Esophagus squamous epithelium (tissue), 5 donors: ENCODE data around the gene GDI2. TPM values are rescaled to one million over a fixed set of nuclear protein-coding genes. Genes with fewer than 3 reads are reported as not detected.

Experiments
- DNase-seq: peaks from one replicate; lab custom pipeline; 2025; lab: John Stamatoyannopoulos, UW
- H3K27ac ChIP-seq, 4 donors: fragments of 200-600 bp; sonication (generic); one replicate each; pipeline ENCODE4 v1.5.1; 2016 to 2019; ENCODE audit warnings: mild to moderate bottlenecking in 1 of 4
- H3K27me3 ChIP-seq, 4 donors: fragments of 200-600 bp; sonication (generic); 1 replicate in 3 of 4; 2 replicates in 1 of 4; pipeline versions ENCODE4 v1.5.1 to v1.6.0; 2017 to 2021; ENCODE audit warnings: antibody characterized with exemption in 1 of 4
- H3K36me3 ChIP-seq, 3 donors: fragments of 200-600 bp; sonication (generic); one replicate each; pipeline ENCODE4 v1.5.1; 2016 to 2019
- H3K4me1 ChIP-seq, 3 donors: fragments of 200-600 bp; sonication (generic); one replicate each; pipeline ENCODE4 v1.5.1; 2017 to 2019
- H3K4me3 ChIP-seq, 4 donors: fragments of 200-600 bp; sonication (generic); 1 replicate in 3 of 4; 2 replicates in 1 of 4; pipeline ENCODE4 v1.5.1; 2016 to 2019; ENCODE audit warnings: mild to moderate bottlenecking in 2 of 4, moderate library complexity in 1 of 4
- H3K9me3 ChIP-seq, 3 donors: fragments of 200-600 bp; sonication (generic); one replicate each; pipeline ENCODE4 v1.5.1; 2016 to 2019
- CTCF ChIP-seq, 6 experiments: fragments of 450-650 bp in 4 of 6; fragments of 200-600 bp in 2 of 6; sonication (generic) in 2 of 6; IDR thresholded peaks; one replicate each; pipeline ENCODE4 v1.5.1; 2016 to 2019; ENCODE audit warnings: antibody characterized with exemption in 6 of 6, mild to moderate bottlenecking in 4 of 6, moderate library complexity in 4 of 6
- POLR2A ChIP-seq, 4 donors: fragments of 450-650 bp; IDR thresholded peaks; one replicate each; pipeline ENCODE4 v1.6.1; 2017; ENCODE audit warnings: antibody characterized with exemption in 4 of 4, mild to moderate bottlenecking in 4 of 4, moderate library complexity in 3 of 4
- WGBS, 2 donors: methylation state at CpG; one replicate each; pipeline ENCODE4 v1.1.5; 2018; 5-methylcytosine and 5-hydroxymethylcytosine counted together
- intact Hi-C: fragments of 100-400 bp; cut with DNase I; formaldehyde crosslinking; loops from one replicate; pipeline ENCODE4 v1.15.0; 2022
- total RNA-seq, 4 donors: library from RNA; depleted of rRNA; stranded (reverse); fragments of >200 nt; gene quantifications; one replicate each; pipeline ENCODE4 v1.1.0, GENCODE V29; 2016
- donor health status: DM: yes; HTN: yes; CAD: no.

GDI2 gene
- total RNA-seq, 4 donors from 2014 or later, result 153 to 299 (median 257) TPM

- H3K36me3 ChIP-seq, result peaks cover 27 to 100% (median 29%) of the 10 kb centered on the region in 3 donors
- no peak overlapping the region for H3K4me3 ChIP-seq
- intact Hi-C loops, result no loop called here
- TF ChIP-seq CTCF (IDR thresholded peaks at IDR 0.05) (no peak), POLR2A (IDR thresholded peaks at IDR 0.05) (no peak)
- no peak overlapping the region for H3K27ac ChIP-seq
- DNase-seq, result no peak
- H3K27me3 ChIP-seq, result no peaks in the 10 kb centered on the region
- no peaks in the 10 kb centered on the region for H3K9me3 ChIP-seq
- no peaks in the 10 kb centered on the region for H3K4me1 ChIP-seq
- 87 to 88% methylated on average over 2 of the region's 2 CpGs for WGBS, 2 donors
Observed at GRCh38 chr10:5761220-5761619, 52.0 kb downstream of the GDI2 start.

GRCh38 chr10:5760515-5760914, 52.7 kb downstream of the GDI2 start:
- H3K9me3 ChIP-seq, result no peaks in the 10 kb centered on the region
- H3K4me1 ChIP-seq, result no peaks in the 10 kb centered on the region
- intact Hi-C loops, result no loop called here
- DNase-seq, result no peak
- no peak overlapping the region for H3K4me3 ChIP-seq
- H3K27ac ChIP-seq, result no peak overlapping the region
- no peaks in the 10 kb centered on the region for H3K27me3 ChIP-seq
- peaks cover 22 to 99% (median 25%) of the 10 kb centered on the region in 3 donors for H3K36me3 ChIP-seq
- WGBS, 2 donors, result 73 to 94% methylated on average over 2 of the region's 2 CpGs
- TF ChIP-seq POLR2A (IDR thresholded peaks at IDR 0.05) (no peak), CTCF (IDR thresholded peaks at IDR 0.05) (no peak)

GRCh38 chr10:5758927-5759326, 54.3 kb downstream of the GDI2 start:
- no peak overlapping the region for H3K4me3 ChIP-seq
- DNase-seq, result no peak
- H3K27ac ChIP-seq, result no peak overlapping the region
- 96 to 100% methylated on average over 2 of the region's 2 CpGs for WGBS, 2 donors
- no peak for TF ChIP-seq POLR2A (IDR thresholded peaks at IDR 0.05)
- no peak for TF ChIP-seq CTCF (IDR thresholded peaks at IDR 0.05)
- H3K9me3 ChIP-seq, result no peaks in the 10 kb centered on the region
- peaks cover 15 to 89% (median 15%) of the 10 kb centered on the region in 3 donors for H3K36me3 ChIP-seq
- intact Hi-C loops, result no loop called here
- H3K27me3 ChIP-seq, result no peaks in the 10 kb centered on the region
- H3K4me1 ChIP-seq, result no peaks in the 10 kb centered on the region

GRCh38 chr10:5757766-5758517, 55.3 kb downstream of the GDI2 start:
- H3K9me3 ChIP-seq, result no peaks in the 10 kb centered on the region
- H3K27me3 ChIP-seq, result no peaks in the 10 kb centered on the region
- no peaks in the 10 kb centered on the region for H3K4me1 ChIP-seq
- intact Hi-C loops, result no loop called here
- TF ChIP-seq POLR2A (IDR thresholded peaks at IDR 0.05) (no peak), CTCF (IDR thresholded peaks at IDR 0.05) (no peak)
- H3K36me3 ChIP-seq, result peaks cover 15 to 85% (median 15%) of the 10 kb centered on the region in 3 donors
- H3K27ac ChIP-seq, result no peak overlapping the region
- H3K4me3 ChIP-seq, result no peak overlapping the region
- WGBS, 2 donors, result 91 to 96% methylated on average over 3 of the region's 3 CpGs
- DNase-seq, result no peak

- no peak overlapping the region for H3K4me3 ChIP-seq
- H3K27ac ChIP-seq, result no peak overlapping the region
- no peaks in the 10 kb centered on the region for H3K9me3 ChIP-seq
- DNase-seq, result no peak
- TF ChIP-seq CTCF (IDR thresholded peaks at IDR 0.05) (no peak), POLR2A (IDR thresholded peaks at IDR 0.05) (no peak)
- H3K36me3 ChIP-seq, result peaks cover under 1 to 69% (median 4%) of the 10 kb centered on the region in 3 donors
- 89 to 90% methylated on average over 11 to 13 of the region's 17 CpGs for WGBS, 2 donors
- H3K27me3 ChIP-seq, result no peaks in the 10 kb centered on the region
- intact Hi-C loops, result no loop called here
- no peaks in the 10 kb centered on the region for H3K4me1 ChIP-seq
Observed at GRCh38 chr10:5752301-5752871, 60.8 kb downstream of the GDI2 start.
